HepG2 (cell line): ENCODE results near the gene KMT2E. TPM values are rescaled to one million over a fixed set of nuclear protein-coding genes. Genes with fewer than 3 reads are reported as not detected.
A peak's percentile ranks its signal among the peaks of the same experiment; 100 is the strongest.

Experiments used
- BCL6 ChIP-seq: IDR thresholded peaks from 2 replicates; pipeline ENCODE4 v1.6.1; 2016; ENCODE audit warnings: missing genetic modification reagents, missing compliant biosample characterization
- BRD4 ChIP-seq: sonication (generic); formaldehyde crosslinking; IDR thresholded peaks from 2 replicates; pipeline ENCODE4 v1.4.0; 2020; ENCODE audit warnings: missing genetic modification reagents
- CHD2 ChIP-seq: IDR thresholded peaks from 2 replicates; pipeline ENCODE4 v1.6.1; 2011; ENCODE audit warnings: low read depth, low read length, improper control_type of control experiment
- DDIT3 ChIP-seq: sonication (generic); formaldehyde crosslinking; IDR thresholded peaks from 2 replicates; pipeline ENCODE4 v1.4.0; 2020; ENCODE audit warnings: mild to moderate bottlenecking, missing genetic modification reagents
- FIP1L1 ChIP-seq: fragments of 200-400 bp; formaldehyde crosslinking; IDR thresholded peaks from 2 replicates; pipeline ENCODE4 v1.6.1; 2018; ENCODE audit warnings: low read depth, mild to moderate bottlenecking, low read length, moderate library complexity, borderline replicate concordance; ENCODE audit not compliant: insufficient read depth
- FOXP1 ChIP-seq, 2 experiments: fragments of 450-650 bp in 1 of 2; IDR thresholded peaks; 2 replicates each; pipeline ENCODE4 v1.6.1; 2017 to 2018; ENCODE audit warnings: antibody characterized with exemption in 1 of 2
- GPN1 ChIP-seq: sonication (generic); formaldehyde crosslinking; IDR thresholded peaks from 2 replicates; pipeline ENCODE4 v1.5.1; 2020; ENCODE audit warnings: missing genetic modification reagents, borderline replicate concordance
- JDP2 ChIP-seq: sonication (generic); formaldehyde crosslinking; IDR thresholded peaks from 2 replicates; pipeline ENCODE4 v1.8.1; 2022; ENCODE audit warnings: missing genetic modification reagents, borderline replicate concordance
- SRY ChIP-seq: sonication (generic); formaldehyde crosslinking; IDR thresholded peaks from 2 replicates; pipeline ENCODE4 v1.8.0; 2022; ENCODE audit warnings: mild to moderate bottlenecking, missing genetic modification reagents
- TFE3 ChIP-seq: IDR thresholded peaks from 2 replicates; pipeline ENCODE4 v1.6.1; 2016
- TOE1 ChIP-seq: sonication (generic); formaldehyde crosslinking; IDR thresholded peaks from 2 replicates; pipeline ENCODE4 v1.4.0; 2020; ENCODE audit warnings: mild to moderate bottlenecking, missing genetic modification reagents
- ZNF20 ChIP-seq: sonication (generic); formaldehyde crosslinking; IDR thresholded peaks from 2 replicates; pipeline ENCODE4 v1.4.0; 2020; ENCODE audit warnings: mild to moderate bottlenecking, moderate library complexity, missing genetic modification reagents
- ZNF235 ChIP-seq: sonication (generic); formaldehyde crosslinking; IDR thresholded peaks from 2 replicates; pipeline ENCODE4 v1.8.1; 2023; ENCODE audit warnings: mild to moderate bottlenecking, missing genetic modification reagents, borderline replicate concordance
- ZNF317 ChIP-seq: sonication (generic); formaldehyde crosslinking; IDR thresholded peaks from 2 replicates; pipeline ENCODE4 v1.5.0; 2020; ENCODE audit warnings: mild to moderate bottlenecking, missing genetic modification reagents
- ZNF484 ChIP-seq: sonication (generic); formaldehyde crosslinking; IDR thresholded peaks from 2 replicates; pipeline ENCODE4 v1.5.1; 2020; ENCODE audit warnings: mild to moderate bottlenecking, low read depth, missing genetic modification reagents, borderline replicate concordance
- ZNF577 ChIP-seq: sonication (generic); formaldehyde crosslinking; IDR thresholded peaks from 2 replicates; pipeline ENCODE4 v1.4.0; 2020; ENCODE audit warnings: mild to moderate bottlenecking, low read depth, missing genetic modification reagents, borderline replicate concordance
- ZNF609 ChIP-seq: sonication (generic); formaldehyde crosslinking; IDR thresholded peaks from 2 replicates; pipeline ENCODE4 v1.4.0; 2020; ENCODE audit warnings: mild to moderate bottlenecking, missing genetic modification reagents, borderline replicate concordance
- ZNF639 ChIP-seq: conservative IDR thresholded peaks from 2 replicates; pipeline ENCODE4 v1.6.1; 2018; ENCODE audit warnings: missing genetic modification reagents
- ZNF784 ChIP-seq: sonication (generic); formaldehyde crosslinking; IDR thresholded peaks from 2 replicates; pipeline ENCODE4 v1.5.1; 2020; ENCODE audit warnings: missing genetic modification reagents, mild to moderate bottlenecking, borderline replicate concordance
- ZNF878 ChIP-seq: sonication (generic); formaldehyde crosslinking; IDR thresholded peaks from 2 replicates; pipeline ENCODE4 v1.8.1; 2023; ENCODE audit warnings: mild to moderate bottlenecking, missing genetic modification reagents, moderate library complexity
- polyA plus RNA-seq, 8 experiments: library from polyadenylated mRNA; depleted of rRNA in 3 of 8; stranded (reverse) in 7 of 8; unstranded in 1 of 8; fragments of >200 nt; fragmentation: Illumina TruSeq in 4 of 8; extraction: Trizol in 4 of 8; gene quantifications; 2 replicates each; pipeline versions ENCODE4 v1.2.1 to v1.2.3, GENCODE V29; 2011 to 2016; ENCODE audit warnings: low read depth in 4 of 8, missing spikeins in 1 of 8, mixed read lengths in 1 of 8; ENCODE audit not compliant: insufficient read depth in 1 of 8
- total RNA-seq, 5 experiments: library from RNA; depleted of rRNA; stranded (reverse); fragments of >200 nt; fragmentation: Illumina TruSeq; extraction: Trizol; gene quantifications; 2 replicates each; pipeline ENCODE4 v1.2.3, GENCODE V29; 2016; ENCODE audit warnings: low read depth in 1 of 5

Gene KMT2E
- total and polyA plus RNA-seq, 2 of the 13 experiments (the other 11 are each of a cell fraction or from before 2014, with no cell fraction given) = 6.3 to 24.4 TPM

GRCh38 chr7:105012503-105013220 is 1.3 kb upstream of the KMT2E start (continued):
- TF ChIP-seq ZNF639 (CRISPR knock-in tag) = peak; percentile 84; the same call in 1 of the 2 replicates
- TF ChIP-seq TFE3 (CRISPR knock-in tag) = peak; percentile 99
- TF ChIP-seq ZNF484 (CRISPR knock-in tag) = no peak
- peak; percentile 88 for TF ChIP-seq ZNF317
- TF ChIP-seq FIP1L1 = no peak
- TF ChIP-seq ZNF20 (CRISPR knock-in tag) = peak; percentile 47; the same call in 1 of the 2 replicates
- TF ChIP-seq ZNF784 = peak; percentile 39; the same call in 1 of the 2 replicates
- TF ChIP-seq JDP2 = no peak
- peak; percentile 70; the same call in 1 of the 2 replicates for TF ChIP-seq BCL6
- no peak for TF ChIP-seq SRY (CRISPR knock-in tag)
- TF ChIP-seq FOXP1 (IDR thresholded peaks at IDR 0.05) = no peak
- TF ChIP-seq FOXP1 (CRISPR knock-in tag; IDR thresholded peaks at IDR 0.05) = peak; percentile 31; the same call in 1 of the 2 replicates
- TF ChIP-seq ZNF609 (CRISPR knock-in tag) = peak; percentile 90
- peak; percentile 56; the same call in 1 of the 2 replicates for TF ChIP-seq DDIT3 (CRISPR knock-in tag)
- TF ChIP-seq ZNF878 (CRISPR knock-in tag) = peak; percentile 94; the same call in 1 of the 2 replicates
- TF ChIP-seq TOE1 (CRISPR knock-in tag) = no peak
- no peak for TF ChIP-seq GPN1
- peak; percentile 82; the same call in 1 of the 2 replicates for TF ChIP-seq ZNF235 (CRISPR knock-in tag)
- TF ChIP-seq BRD4 (CRISPR knock-in tag) = no peak; the same call in none of the 2 replicates
- no peak for TF ChIP-seq ZNF577 (CRISPR knock-in tag)
- peak; percentile 35; the same call in 1 of the 2 replicates for TF ChIP-seq CHD2
